ENCODE data around the gene TFEC.

TFEC gene

DNA sequence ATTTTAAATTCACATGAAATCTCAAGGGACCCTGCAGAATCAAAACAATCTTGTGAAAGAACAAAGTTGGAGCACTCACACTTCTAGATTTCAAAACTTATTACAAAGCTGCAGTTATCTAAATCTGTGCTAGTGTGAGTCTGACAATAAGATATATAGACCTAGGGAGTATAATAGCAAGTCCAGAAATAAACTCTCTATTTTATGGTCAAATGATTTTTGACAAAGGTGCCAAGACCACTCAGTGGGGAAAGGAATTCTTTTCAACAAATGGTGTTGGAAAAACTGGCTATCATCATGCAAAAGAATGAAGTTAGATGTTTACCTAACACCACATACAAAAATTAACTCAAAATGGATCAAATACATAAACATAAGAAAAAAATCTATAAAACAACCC, 68.2 kb downstream of the TFEC start:
- DNase-seq (ENCODE audit: low read depth) = no peak
- TF ChIP-seq, protein P1, sequence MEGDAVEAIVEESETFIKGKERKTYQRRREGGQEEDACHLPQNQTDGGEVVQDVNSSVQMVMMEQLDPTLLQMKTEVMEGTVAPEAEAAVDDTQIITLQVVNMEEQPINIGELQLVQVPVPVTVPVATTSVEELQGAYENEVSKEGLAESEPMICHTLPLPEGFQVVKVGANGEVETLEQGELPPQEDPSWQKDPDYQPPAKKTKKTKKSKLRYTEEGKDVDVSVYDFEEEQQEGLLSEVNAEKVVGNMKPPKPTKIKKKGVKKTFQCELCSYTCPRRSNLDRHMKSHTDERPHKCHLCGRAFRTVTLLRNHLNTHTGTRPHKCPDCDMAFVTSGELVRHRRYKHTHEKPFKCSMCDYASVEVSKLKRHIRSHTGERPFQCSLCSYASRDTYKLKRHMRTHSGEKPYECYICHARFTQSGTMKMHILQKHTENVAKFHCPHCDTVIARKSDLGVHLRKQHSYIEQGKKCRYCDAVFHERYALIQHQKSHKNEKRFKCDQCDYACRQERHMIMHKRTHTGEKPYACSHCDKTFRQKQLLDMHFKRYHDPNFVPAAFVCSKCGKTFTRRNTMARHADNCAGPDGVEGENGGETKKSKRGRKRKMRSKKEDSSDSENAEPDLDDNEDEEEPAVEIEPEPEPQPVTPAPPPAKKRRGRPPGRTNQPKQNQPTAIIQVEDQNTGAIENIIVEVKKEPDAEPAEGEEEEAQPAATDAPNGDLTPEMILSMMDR (conservative IDR thresholded peaks at IDR 0.05; ENCODE audit: low read length) = no peak
- H3K4me3 ChIP-seq (ENCODE audit: low read length) = no peak overlapping the region

GRCh38 chr7:115953592-115954255, 76.8 kb downstream of the TFEC start:
- DNase-seq (ENCODE audit: low read depth) = no peak
- TF ChIP-seq, protein P1 (conservative IDR thresholded peaks at IDR 0.05; ENCODE audit: low read length) = no peak
- H3K4me3 ChIP-seq (ENCODE audit: low read length) = no peak overlapping the region

GRCh38 chr7:115952832-115953231, 77.7 kb downstream of the TFEC start:
- TF ChIP-seq, protein P1 (conservative IDR thresholded peaks at IDR 0.05; ENCODE audit: low read length) = no peak
- H3K4me3 ChIP-seq (ENCODE audit: low read length) = no peak overlapping the region
- no peak for DNase-seq (ENCODE audit: low read depth)

GRCh38 chr7:115951547-115951946, 79.0 kb downstream of the TFEC start:
- H3K4me3 ChIP-seq (ENCODE audit: low read length) = no peak overlapping the region
- DNase-seq (ENCODE audit: low read depth) = no peak

DNA sequence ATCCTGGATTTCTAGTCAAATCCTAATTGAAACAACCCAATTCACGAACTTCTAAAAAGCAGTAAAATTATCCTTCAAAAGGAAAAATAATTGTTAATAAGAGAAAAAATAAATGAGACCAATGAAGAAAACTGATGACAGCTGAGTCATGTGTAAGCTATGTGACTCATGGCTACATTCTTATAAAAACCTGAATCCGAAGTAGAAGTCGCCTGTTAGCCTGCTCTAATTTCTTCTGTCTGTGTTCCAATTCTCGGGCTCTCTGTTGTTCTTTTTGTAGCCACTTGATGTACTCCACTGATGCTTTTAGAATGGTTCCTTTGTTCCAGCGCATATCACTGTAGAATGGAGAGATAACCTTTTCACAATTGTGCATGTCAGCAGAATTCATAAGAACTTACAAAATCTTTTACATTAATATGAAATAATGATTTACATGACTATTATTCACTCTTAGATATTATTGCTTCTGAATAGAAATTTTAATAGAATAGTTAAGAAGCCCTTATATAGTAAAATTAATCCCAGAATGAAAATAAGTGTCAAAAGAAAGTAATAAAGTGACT, 88.8 kb downstream of the TFEC start:
- H3K4me3 ChIP-seq (ENCODE audit: low read length) = no peak overlapping the region
- DNase-seq (ENCODE audit: low read depth) = peak; percentile 2
- TF ChIP-seq, protein P1 (conservative IDR thresholded peaks at IDR 0.05; ENCODE audit: low read length) = no peak

More at GRCh38 chr7:115951547-115951946, 79.0 kb downstream of the TFEC start:
- TF ChIP-seq, protein P1 (conservative IDR thresholded peaks at IDR 0.05; ENCODE audit: low read length) = no peak

GRCh38 chr7:115940460-115941060, 90.0 kb downstream of the TFEC start:
- no peak for DNase-seq (ENCODE audit: low read depth)
- TF ChIP-seq, protein P1 (conservative IDR thresholded peaks at IDR 0.05; ENCODE audit: low read length) = no peak
- H3K4me3 ChIP-seq (ENCODE audit: low read length) = no peak overlapping the region

GRCh38 chr7:115937960-115938359, 92.6 kb downstream of the TFEC start:
- no peak overlapping the region for H3K4me3 ChIP-seq (ENCODE audit: low read length)
- no peak for DNase-seq (ENCODE audit: low read depth)
- TF ChIP-seq, protein P1 (conservative IDR thresholded peaks at IDR 0.05; ENCODE audit: low read length) = no peak

All from AG10803 (cell line).